ENCODE results near the gene MAT2B. TPM values are rescaled to one million over a fixed set of nuclear protein-coding genes. Genes with fewer than 3 reads are reported as not detected.
"Not testable (repeated sequence)": the region's sequence is repeated elsewhere in the genome, so short reads cannot be mapped to it uniquely, and the experiment has no call there.

MAT2B gene
- total and polyA plus RNA-seq, 5 donors from 2014 or later = 88.9 to 444 (median 406) TPM

DNA sequence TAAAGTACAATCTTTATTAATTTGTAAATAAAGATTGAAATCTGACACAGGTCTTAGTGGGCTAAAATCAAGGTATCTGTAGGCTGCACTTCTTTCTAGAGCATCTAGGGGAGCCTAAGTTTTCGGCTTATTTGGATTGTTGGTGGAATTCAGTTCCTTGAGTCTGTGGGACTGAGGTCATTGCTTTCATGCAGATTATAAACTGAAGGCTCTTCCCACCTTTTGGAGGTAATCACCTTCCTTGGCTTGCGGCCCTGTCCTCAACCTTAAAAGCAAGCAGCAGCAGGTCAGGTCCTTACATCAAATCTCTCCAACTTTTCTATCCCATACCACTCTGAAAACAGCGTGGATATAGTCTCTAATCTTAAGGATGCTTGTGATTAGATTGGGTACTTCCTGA is 25.9 kb downstream of the MAT2B start:
- DNase-seq (no peak), ATAC-seq (ENCODE audit: low read depth in 2 of 2) (no peak)
- Histone ChIP-seq H3K36me3 (ENCODE audit: control insufficient read depth, insufficient read depth, low read length) (no peaks in the 10 kb centered on the region), H3K27me3 (ENCODE audit: control insufficient read depth, insufficient read depth, low read length) (peaks cover 2% of the 10 kb centered on the region), H3K27ac (ENCODE audit: insufficient read depth, low read length, poor library complexity, severe bottlenecking) (no peak overlapping the region), H3K4me3 (ENCODE audit: low read depth, low read length) (no peak overlapping the region), H3K4me1 (ENCODE audit: control insufficient read depth, insufficient read depth, low read length, poor library complexity, severe bottlenecking) (no peaks in the 10 kb centered on the region), H3K9me3 (ENCODE audit: control insufficient read depth in 2 of 2, low read length in 2 of 2) (no peaks in the 10 kb centered on the region)
- peaks cover 15% of the 10 kb centered on the region for H3K27me3 Mint-ChIP-seq
- H3K9me3 Mint-ChIP-seq = peaks cover 0 to 3% (median 0%) of the 10 kb centered on the region in 7 donors
- no peaks in the 10 kb centered on the region for H3K36me3 Mint-ChIP-seq
- H3K4me1 Mint-ChIP-seq = no peaks in the 10 kb centered on the region
- H3K27ac Mint-ChIP-seq = no peak overlapping the region
- no peak overlapping the region for H3K4me3 Mint-ChIP-seq

DNA sequence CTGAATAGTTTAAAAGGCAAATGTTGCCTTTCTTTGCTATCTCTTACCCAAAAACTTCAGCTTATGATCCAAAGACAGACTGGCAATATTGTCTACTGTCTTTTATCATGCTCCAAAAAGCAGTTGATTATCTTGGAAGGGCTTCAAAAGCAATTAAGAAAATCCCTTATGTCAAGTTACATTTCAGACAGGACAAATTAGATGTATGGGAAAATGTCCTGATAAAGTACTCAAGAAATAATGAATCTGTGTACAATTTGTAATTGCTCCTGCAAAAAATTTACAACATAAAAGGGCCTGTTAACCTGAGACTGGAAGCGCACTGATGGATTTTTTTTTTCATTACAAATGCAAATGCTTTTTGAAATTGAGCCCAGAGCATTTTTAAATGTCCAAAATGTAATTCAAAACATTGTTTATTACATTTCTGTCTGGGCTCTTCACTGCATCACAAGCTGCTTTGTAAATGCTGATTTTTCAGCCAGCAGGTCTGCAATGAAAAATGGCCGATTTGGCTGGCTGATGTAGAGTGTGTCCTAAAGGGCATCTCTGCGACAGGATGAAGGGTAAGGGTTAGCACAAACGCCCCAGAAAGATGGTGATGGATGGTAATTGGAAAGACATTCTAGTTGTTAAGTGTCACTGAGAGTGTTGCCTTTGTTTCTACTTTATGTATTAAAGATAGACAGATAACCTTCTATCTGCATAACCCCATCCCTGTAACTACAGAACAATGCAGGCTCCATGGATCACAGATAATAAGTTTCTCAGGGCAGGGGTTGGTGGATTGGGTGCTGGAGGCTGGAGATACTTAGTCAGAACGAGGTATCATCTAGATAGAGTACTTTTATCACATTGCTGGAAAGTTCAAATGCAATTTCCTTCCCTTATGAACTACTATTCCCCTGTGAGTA is 27.0 kb downstream of the MAT2B start:
- ATAC-seq (ENCODE audit: low read depth in 2 of 2) = no peak
- H3K4me3 Mint-ChIP-seq = no peak overlapping the region
- H3K27ac ChIP-seq (ENCODE audit: insufficient read depth, low read length, poor library complexity, severe bottlenecking) = no peak overlapping the region
- no peak for DNase-seq
- H3K27me3 ChIP-seq (ENCODE audit: control insufficient read depth, insufficient read depth, low read length) = peaks cover 2% of the 10 kb centered on the region
- no peaks in the 10 kb centered on the region for H3K9me3 ChIP-seq (ENCODE audit: control insufficient read depth in 2 of 2, low read length in 2 of 2)
- H3K4me1 Mint-ChIP-seq = no peaks in the 10 kb centered on the region
- H3K36me3 Mint-ChIP-seq = no peaks in the 10 kb centered on the region
- no peaks in the 10 kb centered on the region for H3K4me1 ChIP-seq (ENCODE audit: control insufficient read depth, insufficient read depth, low read length, poor library complexity, severe bottlenecking)
- no peak overlapping the region for H3K27ac Mint-ChIP-seq
- no peak overlapping the region for H3K4me3 ChIP-seq (ENCODE audit: low read depth, low read length)
- H3K9me3 Mint-ChIP-seq = peaks cover 0 to 5% (median 0%) of the 10 kb centered on the region in 7 donors
- peaks cover 15% of the 10 kb centered on the region for H3K27me3 Mint-ChIP-seq
- H3K36me3 ChIP-seq (ENCODE audit: control insufficient read depth, insufficient read depth, low read length) = no peaks in the 10 kb centered on the region

DNA sequence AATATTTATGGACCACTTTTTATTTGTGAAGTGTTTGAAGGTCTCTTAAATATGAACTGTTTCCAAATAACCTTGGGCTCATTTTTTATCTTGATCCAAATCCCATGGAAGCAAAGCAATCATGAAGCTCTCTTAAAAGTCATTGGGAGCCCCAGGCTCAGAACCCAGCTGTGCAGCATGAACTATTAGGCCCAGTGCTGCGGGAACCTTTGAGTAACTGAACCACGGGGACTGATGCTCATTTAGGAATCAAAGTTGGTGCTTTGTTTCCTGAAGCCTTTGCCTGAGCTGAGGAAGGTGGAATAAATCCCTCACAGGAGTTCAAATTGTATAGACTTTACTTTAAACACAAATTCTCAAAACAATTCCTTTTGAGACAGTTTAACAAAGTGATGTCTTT is 27.8 kb downstream of the MAT2B start:
- Histone ChIP-seq H3K9me3 (ENCODE audit: control insufficient read depth in 2 of 2, low read length in 2 of 2) (no peaks in the 10 kb centered on the region), H3K27ac (ENCODE audit: insufficient read depth, low read length, poor library complexity, severe bottlenecking) (no peak overlapping the region), H3K36me3 (ENCODE audit: control insufficient read depth, insufficient read depth, low read length) (no peaks in the 10 kb centered on the region), H3K4me3 (ENCODE audit: low read depth, low read length) (no peak overlapping the region), H3K27me3 (ENCODE audit: control insufficient read depth, insufficient read depth, low read length) (peaks cover 2% of the 10 kb centered on the region), H3K4me1 (ENCODE audit: control insufficient read depth, insufficient read depth, low read length, poor library complexity, severe bottlenecking) (no peaks in the 10 kb centered on the region)
- no peak for ATAC-seq (ENCODE audit: low read depth in 2 of 2)
- Mint-ChIP-seq H3K27ac (no peak overlapping the region), H3K4me1 (no peaks in the 10 kb centered on the region), H3K36me3 (no peaks in the 10 kb centered on the region), H3K4me3 (no peak overlapping the region), H3K9me3 (peaks cover 0 to 5% (median 0%) of the 10 kb centered on the region in 7 donors), H3K27me3 (peaks cover 15% of the 10 kb centered on the region)
- DNase-seq = no peak

DNA sequence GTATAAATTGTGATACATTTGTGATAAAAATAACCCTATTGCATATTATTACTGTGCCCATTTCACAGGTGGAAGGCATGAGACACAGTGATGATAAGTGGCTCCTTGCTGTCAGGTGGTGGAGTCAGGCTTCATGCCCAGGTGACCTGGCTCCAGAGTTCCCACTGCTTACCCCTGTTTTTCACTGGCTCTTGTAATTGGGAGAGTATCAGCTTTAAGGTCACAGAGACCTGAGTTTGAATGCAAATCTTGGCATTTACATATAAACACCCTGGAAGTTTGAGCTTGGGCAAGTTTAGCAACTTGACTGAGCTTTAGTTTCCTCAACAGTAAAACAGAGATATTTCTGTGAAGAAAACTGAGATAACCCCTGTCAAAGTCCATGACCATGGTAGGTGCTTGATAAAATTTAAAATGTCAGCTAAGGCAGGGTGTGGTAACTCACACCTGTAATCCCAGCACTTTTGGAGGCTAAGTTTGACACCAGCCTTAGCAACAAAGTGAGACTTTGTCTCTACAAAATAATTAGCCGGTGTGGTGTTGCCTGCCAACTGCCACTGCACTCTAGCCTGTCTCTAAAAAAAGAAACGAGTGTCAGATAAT is 29.2 kb downstream of the MAT2B start:
- Mint-ChIP-seq H3K4me3 (no peak overlapping the region), H3K27me3 (peaks cover 15% of the 10 kb centered on the region), H3K36me3 (no peaks in the 10 kb centered on the region), H3K4me1 (no peaks in the 10 kb centered on the region), H3K9me3 (peaks cover 0 to 5% (median 0%) of the 10 kb centered on the region in 7 donors), H3K27ac (no peak overlapping the region)
- Histone ChIP-seq H3K27me3 (ENCODE audit: control insufficient read depth, insufficient read depth, low read length) (peaks cover 2% of the 10 kb centered on the region), H3K4me3 (ENCODE audit: low read depth, low read length) (no peak overlapping the region), H3K27ac (ENCODE audit: insufficient read depth, low read length, poor library complexity, severe bottlenecking) (no peak overlapping the region), H3K4me1 (ENCODE audit: control insufficient read depth, insufficient read depth, low read length, poor library complexity, severe bottlenecking) (no peaks in the 10 kb centered on the region), H3K36me3 (ENCODE audit: control insufficient read depth, insufficient read depth, low read length) (no peaks in the 10 kb centered on the region), H3K9me3 (ENCODE audit: control insufficient read depth in 2 of 2, low read length in 2 of 2) (no peaks in the 10 kb centered on the region)
- DNase-seq = no peak
- ATAC-seq (ENCODE audit: low read depth in 2 of 2) = no peak

DNA sequence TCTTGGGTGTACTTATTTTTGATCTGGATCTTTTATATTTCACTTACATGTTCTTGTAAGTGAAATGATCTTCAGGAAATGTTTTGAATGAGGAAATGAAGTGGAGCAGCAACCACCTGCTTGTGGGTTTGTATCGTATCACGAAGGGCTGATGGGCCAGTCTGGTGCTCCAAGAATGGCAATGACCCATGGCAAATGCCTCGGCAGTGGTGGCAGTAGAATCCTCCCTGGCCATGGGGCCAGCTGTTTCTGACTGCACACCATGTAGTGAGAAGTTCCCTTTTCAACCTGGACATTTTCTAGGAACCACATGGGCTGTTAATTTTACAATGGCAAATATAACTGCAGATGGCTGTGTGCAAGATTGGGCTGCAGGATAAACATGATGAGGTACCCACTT is 29.9 kb downstream of the MAT2B start:
- Mint-ChIP-seq H3K27me3 (peaks cover 15% of the 10 kb centered on the region), H3K9me3 (peaks cover 0 to 5% (median 0%) of the 10 kb centered on the region in 7 donors), H3K4me3 (no peak overlapping the region), H3K4me1 (no peaks in the 10 kb centered on the region), H3K36me3 (no peaks in the 10 kb centered on the region), H3K27ac (no peak overlapping the region)
- H3K27ac ChIP-seq (ENCODE audit: insufficient read depth, low read length, poor library complexity, severe bottlenecking) = no peak overlapping the region
- H3K27me3 ChIP-seq (ENCODE audit: control insufficient read depth, insufficient read depth, low read length) = peaks cover 5% of the 10 kb centered on the region
- no peak overlapping the region for H3K4me3 ChIP-seq (ENCODE audit: low read depth, low read length)
- no peaks in the 10 kb centered on the region for H3K9me3 ChIP-seq (ENCODE audit: control insufficient read depth in 2 of 2, low read length in 2 of 2)
- ATAC-seq (ENCODE audit: low read depth in 2 of 2) (no peak), DNase-seq (no peak)
- H3K4me1 ChIP-seq (ENCODE audit: control insufficient read depth, insufficient read depth, low read length, poor library complexity, severe bottlenecking) = no peaks in the 10 kb centered on the region
- no peaks in the 10 kb centered on the region for H3K36me3 ChIP-seq (ENCODE audit: control insufficient read depth, insufficient read depth, low read length)

DNA sequence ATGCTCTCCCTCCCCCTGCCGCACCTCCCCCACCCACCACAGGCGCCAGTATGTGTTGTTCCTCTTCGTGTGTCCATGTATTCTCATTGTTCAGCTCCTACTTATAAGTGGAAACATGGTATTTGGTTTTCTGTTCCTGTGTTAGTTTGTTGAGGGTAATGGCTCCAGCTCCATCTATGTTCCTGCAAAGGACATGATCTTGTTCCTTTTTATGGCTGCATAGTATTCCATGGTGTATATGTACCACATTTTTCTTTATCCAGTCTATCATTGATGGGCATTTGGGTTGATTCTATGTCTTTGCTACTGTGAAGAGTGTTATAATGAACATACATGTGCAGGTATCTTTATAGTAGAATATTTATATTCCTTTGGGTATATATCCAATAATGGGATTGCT is 31.0 kb downstream of the MAT2B start:
- H3K27ac Mint-ChIP-seq; H3K9me3 Mint-ChIP-seq; H3K27me3 ChIP-seq (ENCODE audit: control insufficient read depth, insufficient read depth, low read length); H3K4me3 Mint-ChIP-seq; H3K4me1 Mint-ChIP-seq; H3K36me3 Mint-ChIP-seq; DNase-seq; H3K4me3 ChIP-seq (ENCODE audit: low read depth, low read length); H3K9me3 ChIP-seq (ENCODE audit: control insufficient read depth in 2 of 2, low read length in 2 of 2); H3K36me3 ChIP-seq (ENCODE audit: control insufficient read depth, insufficient read depth, low read length); H3K4me1 ChIP-seq (ENCODE audit: control insufficient read depth, insufficient read depth, low read length, poor library complexity, severe bottlenecking); ATAC-seq (ENCODE audit: low read depth in 2 of 2); H3K27ac ChIP-seq (ENCODE audit: insufficient read depth, low read length, poor library complexity, severe bottlenecking): not testable (repeated sequence)
- peaks cover 15% of the 10 kb centered on the region for H3K27me3 Mint-ChIP-seq

DNA sequence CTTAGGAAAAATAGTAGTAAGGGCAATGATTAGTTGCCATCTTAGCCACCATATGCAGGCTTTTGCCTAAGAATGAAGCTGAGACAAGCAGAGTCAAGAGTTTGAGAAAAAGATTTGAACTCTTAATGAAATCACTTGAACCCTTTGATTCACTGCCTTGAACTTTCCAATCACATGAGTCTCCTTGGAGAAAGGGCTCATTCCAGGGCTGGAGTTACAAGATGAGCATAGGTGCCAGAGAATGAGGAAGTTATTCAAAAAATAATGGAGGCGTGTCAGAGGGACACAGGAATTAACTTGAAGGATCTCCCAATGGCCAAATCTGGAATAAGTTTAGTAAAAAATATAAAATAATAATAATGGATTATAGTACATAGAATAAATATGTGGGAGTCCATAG is 35.3 kb downstream of the MAT2B start:
- no peaks in the 10 kb centered on the region for H3K36me3 Mint-ChIP-seq
- no peak overlapping the region for H3K27ac Mint-ChIP-seq
- H3K27me3 Mint-ChIP-seq = peaks cover 23% of the 10 kb centered on the region
- no peaks in the 10 kb centered on the region for H3K4me1 ChIP-seq (ENCODE audit: control insufficient read depth, insufficient read depth, low read length, poor library complexity, severe bottlenecking)
- DNase-seq (no peak), ATAC-seq (ENCODE audit: low read depth in 2 of 2) (no peak)
- peaks cover 7% of the 10 kb centered on the region for H3K27me3 ChIP-seq (ENCODE audit: control insufficient read depth, insufficient read depth, low read length)
- no peak overlapping the region for H3K4me3 ChIP-seq (ENCODE audit: low read depth, low read length)
- no peaks in the 10 kb centered on the region for H3K9me3 ChIP-seq (ENCODE audit: control insufficient read depth in 2 of 2, low read length in 2 of 2)
- no peak overlapping the region for H3K4me3 Mint-ChIP-seq
- H3K4me1 Mint-ChIP-seq = no peaks in the 10 kb centered on the region
- H3K27ac ChIP-seq (ENCODE audit: insufficient read depth, low read length, poor library complexity, severe bottlenecking) = no peak overlapping the region
- peaks cover 0 to 5% (median 0%) of the 10 kb centered on the region in 7 donors for H3K9me3 Mint-ChIP-seq
- no peaks in the 10 kb centered on the region for H3K36me3 ChIP-seq (ENCODE audit: control insufficient read depth, insufficient read depth, low read length)
